Liver (tissue), 3 donors: ENCODE data around the gene TLR1.

Experiments used
- ATF3 ChIP-seq: IDR thresholded peaks from 2 replicates; pipeline ENCODE4 v1.6.1; 2016; ENCODE audit warnings: antibody characterized with exemption
- EGR1 ChIP-seq, 2 donors: IDR thresholded peaks; 2 replicates each; pipeline ENCODE4 v1.6.1; 2016 to 2018; ENCODE audit warnings: antibody characterized with exemption in 2 of 2, low read depth in 2 of 2
- FOXA1 ChIP-seq: IDR thresholded peaks from 2 replicates; pipeline ENCODE4 v1.6.1; 2016; ENCODE audit warnings: antibody characterized with exemption
- HNF4A ChIP-seq, 2 donors: conservative IDR thresholded peaks; 2 replicates each; pipeline ENCODE4 v1.6.1; 2016; ENCODE audit warnings: antibody characterized with exemption in 2 of 2, mild to moderate bottlenecking in 2 of 2
- HNF4G ChIP-seq: IDR thresholded peaks from 2 replicates; pipeline ENCODE4 v1.6.1; 2016; ENCODE audit warnings: antibody characterized with exemption
- JUND ChIP-seq, 2 donors: IDR thresholded peaks; 2 replicates each; pipeline ENCODE4 v1.6.1; 2016; ENCODE audit warnings: antibody characterized with exemption in 2 of 2
- RAD21 ChIP-seq, 2 donors: IDR thresholded peaks; 2 replicates each; pipeline ENCODE4 v1.6.1; 2016; ENCODE audit warnings: antibody characterized with exemption in 2 of 2, mild to moderate bottlenecking in 2 of 2
- SP1 ChIP-seq: IDR thresholded peaks from 2 replicates; pipeline ENCODE4 v1.6.1; 2018; ENCODE audit warnings: antibody characterized with exemption, mild to moderate bottlenecking
- TAF1 ChIP-seq: conservative IDR thresholded peaks from 2 replicates; pipeline ENCODE4 v1.6.1; 2016; ENCODE audit warnings: antibody characterized with exemption, mild to moderate bottlenecking
- TF ChIP-seq, protein P1 (sequence below): fragments of 150-350 bp; IDR thresholded peaks from 2 replicates; pipeline ENCODE4 v1.5.1; 2017; ENCODE audit warnings: improper control_type of control experiment, low read depth, low read length; ENCODE audit not compliant: missing input control
- TF ChIP-seq, protein P2 (sequence below): IDR thresholded peaks from 2 replicates; pipeline ENCODE4 v1.6.1; 2016; ENCODE audit warnings: antibody characterized with exemption
- TF ChIP-seq, protein P3 (sequence below): IDR thresholded peaks from 2 replicates; pipeline ENCODE4 v1.6.1; 2016; ENCODE audit warnings: antibody characterized with exemption, mild to moderate bottlenecking
- TF ChIP-seq, protein P4 (sequence below): IDR thresholded peaks from 2 replicates; pipeline ENCODE4 v1.6.1; 2016; ENCODE audit warnings: antibody characterized with exemption
- donor health status: healthy.
- donor health status: healthy.

DNA sequence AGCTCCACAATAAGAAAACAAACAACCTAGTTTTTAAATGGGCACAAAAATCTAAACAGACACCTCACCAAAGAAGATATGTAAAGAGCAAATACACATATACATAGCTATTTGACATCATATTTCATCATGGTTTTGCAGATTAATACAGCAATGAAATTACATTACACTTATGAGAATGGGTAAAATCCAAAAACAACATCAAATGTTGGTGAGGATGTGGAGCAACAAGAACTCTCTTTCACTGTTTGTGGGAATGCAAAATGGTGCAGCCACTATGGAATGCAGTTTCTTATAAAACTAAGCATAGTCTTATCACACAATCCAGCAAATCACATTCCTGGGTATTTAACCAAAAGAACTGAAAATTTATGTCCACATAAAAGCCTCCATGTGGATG, 27.1 kb upstream of the TLR1 start:
- TF ChIP-seq TAF1 (no peak), HNF4A (conservative IDR thresholded peaks at IDR 0.05) (no peak), JUND (IDR thresholded peaks at IDR 0.05) (no peak), EGR1 (IDR thresholded peaks at IDR 0.05; ENCODE audit: low read depth in 2 of 2) (no peak), FOXA1 (no peak), SP1 (no peak), RAD21 (IDR thresholded peaks at IDR 0.05) (no peak), ATF3 (no peak), HNF4G (no peak)
- TF ChIP-seq, protein P1, sequence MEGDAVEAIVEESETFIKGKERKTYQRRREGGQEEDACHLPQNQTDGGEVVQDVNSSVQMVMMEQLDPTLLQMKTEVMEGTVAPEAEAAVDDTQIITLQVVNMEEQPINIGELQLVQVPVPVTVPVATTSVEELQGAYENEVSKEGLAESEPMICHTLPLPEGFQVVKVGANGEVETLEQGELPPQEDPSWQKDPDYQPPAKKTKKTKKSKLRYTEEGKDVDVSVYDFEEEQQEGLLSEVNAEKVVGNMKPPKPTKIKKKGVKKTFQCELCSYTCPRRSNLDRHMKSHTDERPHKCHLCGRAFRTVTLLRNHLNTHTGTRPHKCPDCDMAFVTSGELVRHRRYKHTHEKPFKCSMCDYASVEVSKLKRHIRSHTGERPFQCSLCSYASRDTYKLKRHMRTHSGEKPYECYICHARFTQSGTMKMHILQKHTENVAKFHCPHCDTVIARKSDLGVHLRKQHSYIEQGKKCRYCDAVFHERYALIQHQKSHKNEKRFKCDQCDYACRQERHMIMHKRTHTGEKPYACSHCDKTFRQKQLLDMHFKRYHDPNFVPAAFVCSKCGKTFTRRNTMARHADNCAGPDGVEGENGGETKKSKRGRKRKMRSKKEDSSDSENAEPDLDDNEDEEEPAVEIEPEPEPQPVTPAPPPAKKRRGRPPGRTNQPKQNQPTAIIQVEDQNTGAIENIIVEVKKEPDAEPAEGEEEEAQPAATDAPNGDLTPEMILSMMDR, result no peak
- TF ChIP-seq, protein P2, sequence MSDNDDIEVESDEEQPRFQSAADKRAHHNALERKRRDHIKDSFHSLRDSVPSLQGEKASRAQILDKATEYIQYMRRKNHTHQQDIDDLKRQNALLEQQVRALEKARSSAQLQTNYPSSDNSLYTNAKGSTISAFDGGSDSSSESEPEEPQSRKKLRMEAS, result no peak
- TF ChIP-seq, protein P3, sequence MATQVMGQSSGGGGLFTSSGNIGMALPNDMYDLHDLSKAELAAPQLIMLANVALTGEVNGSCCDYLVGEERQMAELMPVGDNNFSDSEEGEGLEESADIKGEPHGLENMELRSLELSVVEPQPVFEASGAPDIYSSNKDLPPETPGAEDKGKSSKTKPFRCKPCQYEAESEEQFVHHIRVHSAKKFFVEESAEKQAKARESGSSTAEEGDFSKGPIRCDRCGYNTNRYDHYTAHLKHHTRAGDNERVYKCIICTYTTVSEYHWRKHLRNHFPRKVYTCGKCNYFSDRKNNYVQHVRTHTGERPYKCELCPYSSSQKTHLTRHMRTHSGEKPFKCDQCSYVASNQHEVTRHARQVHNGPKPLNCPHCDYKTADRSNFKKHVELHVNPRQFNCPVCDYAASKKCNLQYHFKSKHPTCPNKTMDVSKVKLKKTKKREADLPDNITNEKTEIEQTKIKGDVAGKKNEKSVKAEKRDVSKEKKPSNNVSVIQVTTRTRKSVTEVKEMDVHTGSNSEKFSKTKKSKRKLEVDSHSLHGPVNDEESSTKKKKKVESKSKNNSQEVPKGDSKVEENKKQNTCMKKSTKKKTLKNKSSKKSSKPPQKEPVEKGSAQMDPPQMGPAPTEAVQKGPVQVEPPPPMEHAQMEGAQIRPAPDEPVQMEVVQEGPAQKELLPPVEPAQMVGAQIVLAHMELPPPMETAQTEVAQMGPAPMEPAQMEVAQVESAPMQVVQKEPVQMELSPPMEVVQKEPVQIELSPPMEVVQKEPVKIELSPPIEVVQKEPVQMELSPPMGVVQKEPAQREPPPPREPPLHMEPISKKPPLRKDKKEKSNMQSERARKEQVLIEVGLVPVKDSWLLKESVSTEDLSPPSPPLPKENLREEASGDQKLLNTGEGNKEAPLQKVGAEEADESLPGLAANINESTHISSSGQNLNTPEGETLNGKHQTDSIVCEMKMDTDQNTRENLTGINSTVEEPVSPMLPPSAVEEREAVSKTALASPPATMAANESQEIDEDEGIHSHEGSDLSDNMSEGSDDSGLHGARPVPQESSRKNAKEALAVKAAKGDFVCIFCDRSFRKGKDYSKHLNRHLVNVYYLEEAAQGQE, result no peak
- TF ChIP-seq, protein P4, sequence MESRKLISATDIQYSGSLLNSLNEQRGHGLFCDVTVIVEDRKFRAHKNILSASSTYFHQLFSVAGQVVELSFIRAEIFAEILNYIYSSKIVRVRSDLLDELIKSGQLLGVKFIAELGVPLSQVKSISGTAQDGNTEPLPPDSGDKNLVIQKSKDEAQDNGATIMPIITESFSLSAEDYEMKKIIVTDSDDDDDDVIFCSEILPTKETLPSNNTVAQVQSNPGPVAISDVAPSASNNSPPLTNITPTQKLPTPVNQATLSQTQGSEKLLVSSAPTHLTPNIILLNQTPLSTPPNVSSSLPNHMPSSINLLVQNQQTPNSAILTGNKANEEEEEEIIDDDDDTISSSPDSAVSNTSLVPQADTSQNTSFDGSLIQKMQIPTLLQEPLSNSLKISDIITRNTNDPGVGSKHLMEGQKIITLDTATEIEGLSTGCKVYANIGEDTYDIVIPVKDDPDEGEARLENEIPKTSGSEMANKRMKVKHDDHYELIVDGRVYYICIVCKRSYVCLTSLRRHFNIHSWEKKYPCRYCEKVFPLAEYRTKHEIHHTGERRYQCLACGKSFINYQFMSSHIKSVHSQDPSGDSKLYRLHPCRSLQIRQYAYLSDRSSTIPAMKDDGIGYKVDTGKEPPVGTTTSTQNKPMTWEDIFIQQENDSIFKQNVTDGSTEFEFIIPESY, result no peak
